Motor neuron (in vitro differentiated cells): ENCODE data around the gene ERP44. TPM values are rescaled to one million over a fixed set of nuclear protein-coding genes. Genes with fewer than 3 reads are reported as not detected.

ENCODE experiments used
- ATAC-seq, 8 experiments: fragments of 200-7000 bp; cut with Tn5 transposase; replicated peaks in 6 of 8; 2 replicates each; pipeline ENCODE4 v1.8.0; 2021; ENCODE audit warnings: mild to moderate bottlenecking in 8 of 8, moderate library complexity in 8 of 8
- H3K27ac ChIP-seq, 2 donors: fragments of 250-450 bp; sonication (Bioruptor Pico); 2 replicates each; pipeline ENCODE4 v1.9.0; 2021; ENCODE audit warnings: antibody characterized with exemption in 2 of 2, mild to moderate bottlenecking in 2 of 2, moderate library complexity in 1 of 2
- H3K4me1 ChIP-seq, 2 donors: fragments of 250-450 bp; sonication (Bioruptor Pico); replicated peaks in 1 of 2; 2 replicates each; pipeline ENCODE4 v1.6.1; 2021; ENCODE audit warnings: antibody characterized with exemption in 2 of 2, mild to moderate bottlenecking in 2 of 2, moderate library complexity in 1 of 2
- H3K4me3 ChIP-seq, 5 donors: fragments of 250-450 bp; sonication (Bioruptor Pico); 2 replicates each; pipeline ENCODE4 v1.9.0; 2021; ENCODE audit warnings: antibody characterized with exemption in 5 of 5, mild to moderate bottlenecking in 5 of 5, moderate library complexity in 4 of 5
- whole genome bisulfite sequencing, 10 experiments: fragments of 450-650 bp; shearing (Covaris generic); methylation state at CpG; one replicate each; pipeline ENCODE4 v1.0.0; 2022; 5-methylcytosine and 5-hydroxymethylcytosine counted together
- in situ Hi-C, 9 experiments: fragments of 400-800 bp; cut with MboI; loops; one replicate each; pipeline ENCODE4 v1.15.0; 2021; ENCODE audit warnings: low sequenced_read_pairs in 9 of 9, low pct_unique_long_range_greater_than_20kb in 2 of 9; ENCODE audit not compliant: unreplicated experiment in 9 of 9
- total RNA-seq, 8 experiments: library from RNA; unstranded; fragments of 300-600 nt; gene quantifications; 2 replicates each; pipeline versions ENCODE4 v1.2.3 to v1.2.4, GENCODE V29; 2022

ERP44 gene
- total RNA-seq, 8 experiments from 2014 or later: 10.6 to 32.5 (median 18.0) TPM

DNA sequence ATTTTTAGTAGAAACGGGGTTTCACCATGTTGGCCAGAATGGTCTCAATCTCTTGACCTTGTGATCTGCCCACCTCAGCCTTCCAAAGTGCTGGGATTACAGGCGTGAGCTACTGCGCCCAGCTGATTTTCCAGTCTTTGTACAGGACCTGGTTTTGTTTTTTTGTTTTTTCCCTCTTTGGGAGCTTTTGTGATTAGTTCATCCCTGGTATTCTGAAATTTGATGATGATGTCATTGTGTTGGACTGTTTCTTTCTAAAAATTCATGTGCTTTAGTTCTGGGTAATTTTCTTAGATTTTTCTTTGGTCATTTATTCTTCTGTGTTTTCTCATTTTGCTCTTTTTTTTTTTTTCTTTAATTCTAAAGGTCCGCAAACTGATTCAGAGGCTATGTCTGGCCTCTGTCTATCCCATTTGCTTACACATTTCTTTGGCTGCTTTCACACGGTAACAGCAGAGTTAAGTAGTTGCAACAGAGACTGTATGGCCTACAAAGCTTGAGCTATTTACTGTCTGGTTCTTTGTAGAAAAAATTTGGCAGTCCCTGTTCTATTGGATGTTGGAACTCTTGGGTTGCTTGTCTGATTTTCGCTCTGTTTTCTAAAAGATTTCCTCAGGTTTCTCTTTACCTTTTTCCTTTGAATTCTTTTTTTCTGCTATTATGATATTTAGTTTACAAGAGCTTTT lies 167.5 kb downstream of the ERP44 start:
- H3K4me3 ChIP-seq: no peak overlapping the region
- no peak overlapping the region for H3K27ac ChIP-seq
- in situ Hi-C loops: no loop called here
- H3K4me1 ChIP-seq: no peaks in the 10 kb centered on the region
- ATAC-seq: no peak
- WGBS, 10 experiments: 79 to 100% (median 97%) methylated on average over 1 to 5 of the region's 6 CpGs

- H3K27ac ChIP-seq: no peak overlapping the region
- H3K4me1 ChIP-seq: no peaks in the 10 kb centered on the region
- no peak overlapping the region for H3K4me3 ChIP-seq
- ATAC-seq: no peak
- in situ Hi-C loops: no loop called here
- 79 to 100% (median 100%) methylated on average over 2 of the region's 2 CpGs; no CpG with 5 or more reads in 1 of the 10 experiments for WGBS, 10 experiments
Measured at GRCh38 chr9:99929652-99930051, 169.1 kb downstream of the ERP44 start.

Other genes with a start within 250 kb of the ERP44 start
- gene STX17, start 192.3 kb downstream of the ERP44 start, total RNA-seq: 10 to 100 TPM; 10.0 to 37.2 (median 17.6) TPM
- gene INVS, start 243 bp upstream of the ERP44 start, total RNA-seq: 10 to 100 TPM in 7 of 8 experiments, 1 to 10 TPM in 1; 9.5 to 23.8 (median 13.8) TPM